Activated CD8-positive, alpha-beta memory T cell treated with anti-CD3 and anti-CD28 coated beads, Interleukin-2, amount 10 ng/mL, durations not matched to agents 7 days and 5 days (primary cell): ENCODE data around the gene BICDL2. TPM values are rescaled to one million over a fixed set of nuclear protein-coding genes. Genes with fewer than 3 reads are reported as not detected.
"Not testable (repeated sequence)": the region's sequence is repeated elsewhere in the genome, so short reads cannot be mapped to it uniquely, and the experiment has no call there.

ENCODE experiments used
- ATAC-seq: fragments of 150-1000 bp; cut with Tn5 transposase; one replicate; pipeline ENCODE4 v1.10.0; 2021; ENCODE audit warnings: moderate library complexity
- CTCF ChIA-PET: fragments of 350-600 bp; sonication (Branson Sonifier 250); formaldehyde crosslinking; loops from one replicate; lab custom pipeline; 2021; ENCODE audit warnings: antibody characterized with exemption; lab: Charles Lee
- DNase-seq: peaks from one replicate; pipeline ENCODE4 v3.0.0-alpha.2; 2020
- H3K27ac Mint-ChIP-seq: one replicate; pipeline ENCODE4 v1.8.0; 2021; ENCODE audit warnings: mild to moderate bottlenecking, mixed read lengths
- H3K27me3 Mint-ChIP-seq: one replicate; pipeline ENCODE4 v1.8.0; 2021; ENCODE audit warnings: mixed read lengths
- H3K36me3 Mint-ChIP-seq: one replicate; pipeline ENCODE4 v1.8.0; 2021; ENCODE audit warnings: mild to moderate bottlenecking, mixed read lengths
- H3K4me1 Mint-ChIP-seq: one replicate; pipeline ENCODE4 v1.8.0; 2021; ENCODE audit warnings: mixed read lengths
- H3K4me3 Mint-ChIP-seq: one replicate; pipeline ENCODE4 v1.8.0; 2021; ENCODE audit warnings: mild to moderate bottlenecking, moderate library complexity, mixed read lengths
- H3K9me3 Mint-ChIP-seq: one replicate; pipeline ENCODE4 v1.8.0; 2022; ENCODE audit warnings: low read depth, mixed read lengths
- total RNA-seq, 2 experiments: library from RNA; stranded (reverse); gene quantifications; one replicate each; pipeline ENCODE4 v1.2.3, GENCODE V29; 2021

BICDL2 gene, protein sequence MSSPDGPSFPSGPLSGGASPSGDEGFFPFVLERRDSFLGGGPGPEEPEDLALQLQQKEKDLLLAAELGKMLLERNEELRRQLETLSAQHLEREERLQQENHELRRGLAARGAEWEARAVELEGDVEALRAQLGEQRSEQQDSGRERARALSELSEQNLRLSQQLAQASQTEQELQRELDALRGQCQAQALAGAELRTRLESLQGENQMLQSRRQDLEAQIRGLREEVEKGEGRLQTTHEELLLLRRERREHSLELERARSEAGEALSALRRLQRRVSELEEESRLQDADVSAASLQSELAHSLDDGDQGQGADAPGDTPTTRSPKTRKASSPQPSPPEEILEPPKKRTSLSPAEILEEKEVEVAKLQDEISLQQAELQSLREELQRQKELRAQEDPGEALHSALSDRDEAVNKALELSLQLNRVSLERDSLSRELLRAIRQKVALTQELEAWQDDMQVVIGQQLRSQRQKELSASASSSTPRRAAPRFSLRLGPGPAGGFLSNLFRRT
- total RNA-seq, result under 1 TPM in 1 of 2 experiments, not detected in 1; 0.50 TPM

DNA sequence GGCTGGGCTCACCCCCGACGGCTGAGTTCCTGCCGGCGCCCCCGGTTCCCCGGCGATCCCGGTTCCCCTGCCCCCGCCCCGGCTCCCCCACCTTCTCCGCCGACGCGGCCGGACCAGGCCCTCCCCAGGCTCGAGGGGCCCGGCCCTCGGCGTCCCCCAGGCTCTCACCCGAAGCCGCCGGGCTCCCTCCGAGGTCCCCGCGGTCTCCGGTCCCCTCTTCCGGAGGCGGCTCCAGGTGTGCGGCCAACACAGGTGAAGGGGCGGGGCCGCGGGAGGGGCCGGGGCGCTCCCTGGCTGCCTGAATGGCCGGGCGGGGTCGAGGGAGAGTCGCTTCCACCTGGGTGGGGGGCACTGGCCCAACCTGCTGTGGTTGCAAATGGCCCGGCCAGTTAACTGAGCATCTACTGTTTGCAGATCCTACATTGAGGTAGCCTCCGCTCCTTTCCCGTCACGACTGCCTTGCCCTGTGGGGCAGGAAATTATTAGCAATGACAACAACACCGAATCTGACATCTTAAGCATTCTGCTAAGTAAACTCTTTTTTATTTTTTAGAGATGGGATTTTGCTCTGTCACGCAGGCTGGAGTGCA is at the start of gene BICDL2:
TSS of gene BICDL2 (minus strand) at position 219 of the 590 bp plus-strand sequence. CDS start 1,448 bp downstream, outside the sequence.
- H3K4me1 Mint-ChIP-seq, result peaks cover 17% of the 10 kb centered on the region
- H3K9me3 Mint-ChIP-seq, result no peaks in the 10 kb centered on the region
- H3K27ac Mint-ChIP-seq, result no peak within 1 kb of the TSS
- CTCF ChIA-PET, result interaction anchor here (0.7 to 15.3 kb wide), 5 partner anchors 7 to 56 kb away, joined by 4 to 342 read pairs (median 28); partner anchors contain the start of genes HCFC1R1, MMP25 and THOC6
- peaks cover 75% of the 10 kb centered on the region for H3K27me3 Mint-ChIP-seq
- ATAC-seq, result no peak
- H3K36me3 Mint-ChIP-seq, result peaks cover 2% of the 10 kb centered on the region
- no peak for DNase-seq
- H3K4me3 Mint-ChIP-seq, result peak within 1 kb of the TSS; percentile 18

DNA sequence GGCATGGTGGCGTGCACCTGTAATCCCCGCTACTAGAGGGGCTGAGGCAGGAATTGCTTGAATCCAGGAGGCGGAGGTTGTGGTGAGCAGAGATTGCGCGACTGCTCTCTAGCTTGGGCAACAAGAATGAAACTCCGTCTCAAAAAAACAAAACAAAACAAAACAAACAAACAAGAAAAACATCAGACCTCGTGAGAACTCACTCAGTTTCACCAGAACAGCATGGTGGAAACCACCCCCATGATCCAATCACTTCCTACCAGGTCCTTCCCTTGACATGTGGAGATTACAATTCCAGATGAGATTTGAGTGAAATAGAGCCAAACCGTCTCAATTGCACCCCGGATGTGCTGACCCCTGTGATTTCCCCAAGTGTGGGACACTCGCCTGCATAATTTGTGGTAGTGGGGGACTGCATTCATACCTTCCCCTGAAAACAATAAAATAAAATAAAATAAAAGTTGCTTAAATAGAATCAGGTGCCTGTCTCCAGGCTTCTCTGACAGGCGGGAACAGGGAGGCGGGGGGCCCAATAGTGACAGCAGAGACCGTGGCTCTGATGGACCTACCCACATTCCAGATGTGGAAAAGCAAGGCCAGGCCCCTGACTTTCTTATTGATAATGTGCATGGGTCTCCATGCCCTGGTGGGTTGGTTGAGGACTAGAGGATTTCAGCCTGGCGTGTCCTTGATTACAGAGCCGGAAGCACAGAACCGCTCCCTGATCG is 49.3 kb upstream of the BICDL2 start:
- DNase-seq, result no peak
- peaks cover 36% of the 10 kb centered on the region for H3K4me1 Mint-ChIP-seq
- ATAC-seq, result no peak
- no peak overlapping the region for H3K4me3 Mint-ChIP-seq
- peaks cover 12% of the 10 kb centered on the region for H3K36me3 Mint-ChIP-seq
- CTCF ChIA-PET, result interaction anchor here (1.5 kb wide), 1 partner anchor 10 kb away, joined by 6 read pairs; no protein-coding TSS in a partner anchor
- H3K9me3 Mint-ChIP-seq, result no peaks in the 10 kb centered on the region
- H3K27me3 Mint-ChIP-seq, result no peaks in the 10 kb centered on the region
- peak overlapping the region; percentile 2 for H3K27ac Mint-ChIP-seq

- Mint-ChIP-seq H3K4me1 (peaks cover 37% of the 10 kb centered on the region), H3K9me3 (no peaks in the 10 kb centered on the region), H3K27ac (peak overlapping the region; percentile 34), H3K27me3 (no peaks in the 10 kb centered on the region), H3K36me3 (peaks cover 16% of the 10 kb centered on the region), H3K4me3 (no peak overlapping the region)
- DNase-seq (no peak), ATAC-seq (no peak)
- CTCF ChIA-PET, result interaction anchor here (1.5 kb wide), 2 partner anchors 11 to 44 kb away, joined by 6 read pairs; no protein-coding TSS in a partner anchor
Measured at GRCh38 chr16:3084969-3085670, 48.4 kb upstream of the BICDL2 start.

DNA sequence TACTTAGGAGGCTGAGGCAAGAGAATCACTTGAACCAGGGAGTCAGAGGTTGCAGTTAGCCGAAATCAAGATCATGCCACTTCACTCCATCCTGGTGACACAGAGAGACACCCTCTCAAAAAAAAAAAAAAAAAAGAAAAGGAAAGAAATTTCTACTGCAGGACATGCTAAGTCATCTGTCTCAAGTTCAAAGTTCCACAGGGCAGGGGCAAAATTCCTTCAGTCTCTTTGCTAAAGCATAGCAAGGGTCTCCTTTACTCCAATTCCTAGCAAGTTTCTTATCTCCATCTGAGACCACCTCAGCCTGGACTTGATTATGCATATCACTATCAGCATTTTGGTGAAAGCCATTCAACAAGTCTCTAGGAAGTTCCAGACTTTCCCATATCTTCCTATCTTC is 47.7 kb upstream of the BICDL2 start:
- peak overlapping the region; percentile 34 for H3K27ac Mint-ChIP-seq

GRCh38 chr16:3083408-3083807 is 46.7 kb upstream of the BICDL2 start:
- not testable (repeated sequence) for H3K9me3 Mint-ChIP-seq, DNase-seq, H3K4me3 Mint-ChIP-seq, H3K27me3 Mint-ChIP-seq, H3K27ac Mint-ChIP-seq, ATAC-seq
- Mint-ChIP-seq H3K4me1 (peaks cover 50% of the 10 kb centered on the region), H3K36me3 (peaks cover 30% of the 10 kb centered on the region)
- CTCF ChIA-PET, result interaction anchor here (1.0 to 1.4 kb wide), 3 partner anchors 10 to 51 kb away, joined by 4 to 7 read pairs (median 5); partner anchors contain the start of gene ZNF213

More for the DNA sequence above, 47.7 kb upstream of the BICDL2 start:
- Mint-ChIP-seq H3K36me3 (peaks cover 22% of the 10 kb centered on the region), H3K4me3 (no peak overlapping the region), H3K4me1 (peaks cover 43% of the 10 kb centered on the region), H3K27me3 (no peaks in the 10 kb centered on the region), H3K9me3 (no peaks in the 10 kb centered on the region)
- ATAC-seq (no peak), DNase-seq (no peak)
- CTCF ChIA-PET, result interaction anchor here (0.8 to 1.5 kb wide), 4 partner anchors 9 to 45 kb away, joined by 3 to 7 read pairs (median 6); no protein-coding TSS in a partner anchor

GRCh38 chr16:3081957-3082356 is 45.2 kb upstream of the BICDL2 start:
- H3K4me1 Mint-ChIP-seq, result peaks cover 54% of the 10 kb centered on the region
- H3K4me3 Mint-ChIP-seq, H3K27ac Mint-ChIP-seq, H3K27me3 Mint-ChIP-seq, DNase-seq, H3K9me3 Mint-ChIP-seq, ATAC-seq: not testable (repeated sequence)
- CTCF ChIA-PET, result interaction anchor here (0.6 to 1.6 kb wide), 2 partner anchors 10 to 33 kb away, joined by 3 to 4 read pairs; no protein-coding TSS in a partner anchor
- H3K36me3 Mint-ChIP-seq, result peaks cover 40% of the 10 kb centered on the region

DNA sequence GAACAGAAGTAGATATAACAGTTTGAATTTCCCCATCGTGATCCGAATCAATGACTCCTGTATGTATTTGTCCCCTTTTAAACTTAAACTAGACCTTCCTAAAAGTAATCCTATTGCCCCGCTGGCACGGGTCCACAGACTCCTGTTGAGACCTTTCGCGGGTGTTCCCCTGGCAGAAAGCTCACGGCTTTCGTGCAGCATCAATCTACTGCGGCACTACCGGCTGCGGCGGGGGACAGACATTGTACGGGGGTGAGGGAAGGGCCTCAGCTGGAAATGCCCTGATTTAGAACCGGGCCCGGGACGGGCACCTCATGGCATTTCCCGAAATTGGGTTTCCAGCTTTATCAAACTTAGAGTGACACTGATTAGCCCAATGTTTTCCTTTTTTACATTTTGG is 43.3 kb upstream of the BICDL2 start:
- no peak for DNase-seq
- ATAC-seq, result no peak
- H3K9me3 Mint-ChIP-seq, result peaks cover 6% of the 10 kb centered on the region
- H3K4me3 Mint-ChIP-seq, result no peak overlapping the region
- CTCF ChIA-PET, result interaction anchor here (0.9 to 7.8 kb wide), 7 partner anchors 9 to 51 kb away, joined by 3 to 67 read pairs (median 4); no protein-coding TSS in a partner anchor
- no peaks in the 10 kb centered on the region for H3K27me3 Mint-ChIP-seq
- H3K4me1 Mint-ChIP-seq, result peaks cover 62% of the 10 kb centered on the region
- peaks cover 40% of the 10 kb centered on the region for H3K36me3 Mint-ChIP-seq
- no peak overlapping the region for H3K27ac Mint-ChIP-seq

GRCh38 chr16:3076577-3076976 is 39.8 kb upstream of the BICDL2 start:
- Mint-ChIP-seq H3K36me3 (peaks cover 37% of the 10 kb centered on the region), H3K4me1 (peaks cover 83% of the 10 kb centered on the region), H3K9me3 (peaks cover 6% of the 10 kb centered on the region), H3K27me3 (no peaks in the 10 kb centered on the region), H3K27ac (peak overlapping the region; percentile 94), H3K4me3 (peak overlapping the region; percentile 79)
- DNase-seq (peak; percentile 72), ATAC-seq (no peak)
- CTCF ChIA-PET, result interaction anchor here (0.7 to 7.8 kb wide), 14 partner anchors 12 to 97 kb away, joined by 3 to 88 read pairs (median 9); partner anchors contain the start of genes IL32 and ZSCAN10

- CTCF ChIA-PET, result interaction anchor here (0.8 to 7.8 kb wide), 13 partner anchors 11 to 93 kb away, joined by 3 to 88 read pairs (median 9); partner anchors contain the start of genes IL32 and ZSCAN10
- not testable (repeated sequence) for ATAC-seq, H3K9me3 Mint-ChIP-seq, H3K27me3 Mint-ChIP-seq, DNase-seq
- Mint-ChIP-seq H3K4me1 (peaks cover 84% of the 10 kb centered on the region), H3K36me3 (peaks cover 34% of the 10 kb centered on the region), H3K4me3 (peak overlapping the region; percentile 79), H3K27ac (peak overlapping the region; percentile 94)
Measured at GRCh38 chr16:3075946-3076345, 39.2 kb upstream of the BICDL2 start.

DNA sequence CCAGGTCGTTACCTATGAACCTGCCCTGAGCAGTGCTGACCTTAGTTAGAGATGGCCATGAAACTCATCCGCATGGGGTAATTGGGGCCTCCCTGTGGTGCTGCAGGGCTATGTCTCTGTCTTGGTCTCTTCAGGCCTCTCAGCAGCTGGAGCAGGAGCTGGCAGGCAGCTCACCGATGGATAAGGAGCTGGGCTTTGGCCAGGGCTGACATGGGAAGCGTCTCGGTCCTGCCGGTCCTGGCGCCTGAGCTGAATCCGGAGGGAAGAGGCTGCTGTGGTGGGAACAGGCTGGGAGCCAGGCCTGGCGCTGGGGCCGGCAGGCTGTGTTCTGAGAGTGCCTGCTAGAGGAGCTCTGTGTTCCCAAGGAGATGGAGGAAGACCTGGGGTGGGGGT is 38.8 kb upstream of the BICDL2 start:
- peaks cover 6% of the 10 kb centered on the region for H3K9me3 Mint-ChIP-seq
- peaks cover 85% of the 10 kb centered on the region for H3K4me1 Mint-ChIP-seq
- CTCF ChIA-PET, result interaction anchor here (0.8 to 7.8 kb wide), 13 partner anchors 11 to 93 kb away, joined by 3 to 88 read pairs (median 9); partner anchors contain the start of genes IL32 and ZSCAN10
- H3K4me3 Mint-ChIP-seq, result peak overlapping the region; percentile 79
- no peaks in the 10 kb centered on the region for H3K27me3 Mint-ChIP-seq
- H3K36me3 Mint-ChIP-seq, result peaks cover 30% of the 10 kb centered on the region
- peak overlapping the region; percentile 94 for H3K27ac Mint-ChIP-seq
- peak; percentile 64 for DNase-seq
- ATAC-seq, result peak; percentile 14

DNA sequence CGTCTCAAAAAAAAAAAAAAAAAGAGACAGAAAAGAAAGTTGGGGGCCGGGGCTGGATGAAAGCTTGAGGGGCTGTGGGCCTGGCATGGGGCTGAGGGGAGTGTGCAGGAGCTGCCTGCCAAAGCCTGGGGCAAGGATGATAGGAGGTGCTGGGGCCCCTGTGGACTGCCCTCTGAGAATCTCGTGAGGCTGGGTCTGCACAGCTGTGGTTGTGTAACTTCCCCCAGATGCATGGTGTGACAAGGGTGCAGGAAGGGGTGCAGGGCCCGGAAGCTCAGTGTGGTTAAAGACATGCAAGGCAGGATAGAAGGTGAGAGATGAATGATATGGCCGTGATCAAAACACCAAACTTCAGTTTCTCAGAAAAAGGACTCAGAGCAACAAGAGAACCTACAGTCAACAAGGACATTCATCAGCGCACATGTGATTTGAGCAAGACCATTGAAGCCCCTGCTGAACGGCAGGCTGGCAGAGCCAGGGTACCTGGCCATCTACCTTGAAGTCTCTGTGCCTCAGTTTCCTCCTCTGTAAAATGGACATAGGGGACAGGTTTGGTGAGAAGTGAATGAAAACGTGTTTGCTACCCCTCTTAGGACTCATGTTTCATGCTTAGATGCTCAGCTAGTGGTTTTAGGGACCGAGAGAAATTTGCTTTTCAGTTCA is 38.2 kb upstream of the BICDL2 start:
- H3K27ac Mint-ChIP-seq, result peak overlapping the region; percentile 94
- H3K4me1 Mint-ChIP-seq, result peaks cover 90% of the 10 kb centered on the region
- CTCF ChIA-PET, result interaction anchor here (0.6 to 7.8 kb wide), 15 partner anchors 10 to 454 kb away, joined by 3 to 88 read pairs (median 6); partner anchors contain the start of genes IL32 and ZSCAN10
- no peaks in the 10 kb centered on the region for H3K27me3 Mint-ChIP-seq
- H3K4me3 Mint-ChIP-seq, result peak overlapping the region; percentile 79
- H3K9me3 Mint-ChIP-seq, result peaks cover 6% of the 10 kb centered on the region
- ATAC-seq, result peak; percentile 72
- peak; percentile 97 for DNase-seq
- H3K36me3 Mint-ChIP-seq, result peaks cover 32% of the 10 kb centered on the region
